ENCODE measurements around the gene PRKAR2A.

DNA sequence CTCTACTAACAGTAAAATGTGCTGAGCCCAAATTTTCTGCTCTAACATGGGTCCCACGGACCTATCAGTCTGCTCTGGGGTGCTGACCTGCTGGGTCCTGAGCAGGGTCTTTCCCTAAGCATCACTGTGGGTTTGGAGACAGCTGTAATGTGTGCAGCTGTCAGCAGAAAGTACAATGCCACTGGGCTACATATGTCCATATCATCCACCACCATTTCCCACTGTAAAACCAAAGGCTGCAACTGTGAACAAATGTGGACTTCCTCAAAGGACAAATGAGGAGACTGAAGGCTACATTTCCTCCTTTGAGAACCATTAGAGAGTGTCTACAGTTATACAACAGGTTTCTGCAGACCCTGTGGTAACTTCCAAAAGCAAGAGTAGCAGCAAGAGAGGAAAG, 96.8 kb downstream of the PRKAR2A start:
- TF ChIP-seq, protein P1, sequence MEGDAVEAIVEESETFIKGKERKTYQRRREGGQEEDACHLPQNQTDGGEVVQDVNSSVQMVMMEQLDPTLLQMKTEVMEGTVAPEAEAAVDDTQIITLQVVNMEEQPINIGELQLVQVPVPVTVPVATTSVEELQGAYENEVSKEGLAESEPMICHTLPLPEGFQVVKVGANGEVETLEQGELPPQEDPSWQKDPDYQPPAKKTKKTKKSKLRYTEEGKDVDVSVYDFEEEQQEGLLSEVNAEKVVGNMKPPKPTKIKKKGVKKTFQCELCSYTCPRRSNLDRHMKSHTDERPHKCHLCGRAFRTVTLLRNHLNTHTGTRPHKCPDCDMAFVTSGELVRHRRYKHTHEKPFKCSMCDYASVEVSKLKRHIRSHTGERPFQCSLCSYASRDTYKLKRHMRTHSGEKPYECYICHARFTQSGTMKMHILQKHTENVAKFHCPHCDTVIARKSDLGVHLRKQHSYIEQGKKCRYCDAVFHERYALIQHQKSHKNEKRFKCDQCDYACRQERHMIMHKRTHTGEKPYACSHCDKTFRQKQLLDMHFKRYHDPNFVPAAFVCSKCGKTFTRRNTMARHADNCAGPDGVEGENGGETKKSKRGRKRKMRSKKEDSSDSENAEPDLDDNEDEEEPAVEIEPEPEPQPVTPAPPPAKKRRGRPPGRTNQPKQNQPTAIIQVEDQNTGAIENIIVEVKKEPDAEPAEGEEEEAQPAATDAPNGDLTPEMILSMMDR (tag by site-specific recombination; IDR thresholded peaks at IDR 0.05) = no peak
- TF ChIP-seq ZNF324 (tag by site-specific recombination; IDR thresholded peaks at IDR 0.05) (no peak), ZSCAN23 (tag by site-specific recombination; IDR thresholded peaks at IDR 0.05) (no peak), YY1 (tag by site-specific recombination; IDR thresholded peaks at IDR 0.05) (no peak), BCL11B (tag by site-specific recombination; IDR thresholded peaks at IDR 0.05; ENCODE audit: low read depth) (no peak), TCF7L2 (IDR thresholded peaks at IDR 0.05; ENCODE audit: borderline replicate concordance, low read depth, low read length) (no peak), ZNF157 (tag by site-specific recombination; IDR thresholded peaks at IDR 0.05) (no peak), ZEB2 (tag by site-specific recombination; IDR thresholded peaks at IDR 0.05) (no peak), ZNF311 (tag by site-specific recombination; IDR thresholded peaks at IDR 0.05; ENCODE audit: borderline replicate concordance) (no peak), ZNF792 (tag by site-specific recombination; IDR thresholded peaks at IDR 0.05) (no peak)
- TF ChIP-seq, protein P2, sequence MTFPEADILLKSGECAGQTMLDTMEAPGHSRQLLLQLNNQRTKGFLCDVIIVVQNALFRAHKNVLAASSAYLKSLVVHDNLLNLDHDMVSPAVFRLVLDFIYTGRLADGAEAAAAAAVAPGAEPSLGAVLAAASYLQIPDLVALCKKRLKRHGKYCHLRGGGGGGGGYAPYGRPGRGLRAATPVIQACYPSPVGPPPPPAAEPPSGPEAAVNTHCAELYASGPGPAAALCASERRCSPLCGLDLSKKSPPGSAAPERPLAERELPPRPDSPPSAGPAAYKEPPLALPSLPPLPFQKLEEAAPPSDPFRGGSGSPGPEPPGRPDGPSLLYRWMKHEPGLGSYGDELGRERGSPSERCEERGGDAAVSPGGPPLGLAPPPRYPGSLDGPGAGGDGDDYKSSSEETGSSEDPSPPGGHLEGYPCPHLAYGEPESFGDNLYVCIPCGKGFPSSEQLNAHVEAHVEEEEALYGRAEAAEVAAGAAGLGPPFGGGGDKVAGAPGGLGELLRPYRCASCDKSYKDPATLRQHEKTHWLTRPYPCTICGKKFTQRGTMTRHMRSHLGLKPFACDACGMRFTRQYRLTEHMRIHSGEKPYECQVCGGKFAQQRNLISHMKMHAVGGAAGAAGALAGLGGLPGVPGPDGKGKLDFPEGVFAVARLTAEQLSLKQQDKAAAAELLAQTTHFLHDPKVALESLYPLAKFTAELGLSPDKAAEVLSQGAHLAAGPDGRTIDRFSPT (tag by site-specific recombination; IDR thresholded peaks at IDR 0.05) = no peak
- TF ChIP-seq, protein P3, sequence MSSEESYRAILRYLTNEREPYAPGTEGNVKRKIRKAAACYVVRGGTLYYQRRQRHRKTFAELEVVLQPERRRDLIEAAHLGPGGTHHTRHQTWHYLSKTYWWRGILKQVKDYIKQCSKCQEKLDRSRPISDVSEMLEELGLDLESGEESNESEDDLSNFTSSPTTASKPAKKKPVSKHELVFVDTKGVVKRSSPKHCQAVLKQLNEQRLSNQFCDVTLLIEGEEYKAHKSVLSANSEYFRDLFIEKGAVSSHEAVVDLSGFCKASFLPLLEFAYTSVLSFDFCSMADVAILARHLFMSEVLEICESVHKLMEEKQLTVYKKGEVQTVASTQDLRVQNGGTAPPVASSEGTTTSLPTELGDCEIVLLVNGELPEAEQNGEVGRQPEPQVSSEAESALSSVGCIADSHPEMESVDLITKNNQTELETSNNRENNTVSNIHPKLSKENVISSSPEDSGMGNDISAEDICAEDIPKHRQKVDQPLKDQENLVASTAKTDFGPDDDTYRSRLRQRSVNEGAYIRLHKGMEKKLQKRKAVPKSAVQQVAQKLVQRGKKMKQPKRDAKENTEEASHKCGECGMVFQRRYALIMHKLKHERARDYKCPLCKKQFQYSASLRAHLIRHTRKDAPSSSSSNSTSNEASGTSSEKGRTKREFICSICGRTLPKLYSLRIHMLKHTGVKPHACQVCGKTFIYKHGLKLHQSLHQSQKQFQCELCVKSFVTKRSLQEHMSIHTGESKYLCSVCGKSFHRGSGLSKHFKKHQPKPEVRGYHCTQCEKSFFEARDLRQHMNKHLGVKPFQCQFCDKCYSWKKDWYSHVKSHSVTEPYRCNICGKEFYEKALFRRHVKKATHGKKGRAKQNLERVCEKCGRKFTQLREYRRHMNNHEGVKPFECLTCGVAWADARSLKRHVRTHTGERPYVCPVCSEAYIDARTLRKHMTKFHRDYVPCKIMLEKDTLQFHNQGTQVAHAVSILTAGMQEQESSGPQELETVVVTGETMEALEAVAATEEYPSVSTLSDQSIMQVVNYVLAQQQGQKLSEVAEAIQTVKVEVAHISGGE (tag by site-specific recombination; conservative IDR thresholded peaks at IDR 0.05; ENCODE audit: low read depth) = no peak
- TF ChIP-seq, protein P4, sequence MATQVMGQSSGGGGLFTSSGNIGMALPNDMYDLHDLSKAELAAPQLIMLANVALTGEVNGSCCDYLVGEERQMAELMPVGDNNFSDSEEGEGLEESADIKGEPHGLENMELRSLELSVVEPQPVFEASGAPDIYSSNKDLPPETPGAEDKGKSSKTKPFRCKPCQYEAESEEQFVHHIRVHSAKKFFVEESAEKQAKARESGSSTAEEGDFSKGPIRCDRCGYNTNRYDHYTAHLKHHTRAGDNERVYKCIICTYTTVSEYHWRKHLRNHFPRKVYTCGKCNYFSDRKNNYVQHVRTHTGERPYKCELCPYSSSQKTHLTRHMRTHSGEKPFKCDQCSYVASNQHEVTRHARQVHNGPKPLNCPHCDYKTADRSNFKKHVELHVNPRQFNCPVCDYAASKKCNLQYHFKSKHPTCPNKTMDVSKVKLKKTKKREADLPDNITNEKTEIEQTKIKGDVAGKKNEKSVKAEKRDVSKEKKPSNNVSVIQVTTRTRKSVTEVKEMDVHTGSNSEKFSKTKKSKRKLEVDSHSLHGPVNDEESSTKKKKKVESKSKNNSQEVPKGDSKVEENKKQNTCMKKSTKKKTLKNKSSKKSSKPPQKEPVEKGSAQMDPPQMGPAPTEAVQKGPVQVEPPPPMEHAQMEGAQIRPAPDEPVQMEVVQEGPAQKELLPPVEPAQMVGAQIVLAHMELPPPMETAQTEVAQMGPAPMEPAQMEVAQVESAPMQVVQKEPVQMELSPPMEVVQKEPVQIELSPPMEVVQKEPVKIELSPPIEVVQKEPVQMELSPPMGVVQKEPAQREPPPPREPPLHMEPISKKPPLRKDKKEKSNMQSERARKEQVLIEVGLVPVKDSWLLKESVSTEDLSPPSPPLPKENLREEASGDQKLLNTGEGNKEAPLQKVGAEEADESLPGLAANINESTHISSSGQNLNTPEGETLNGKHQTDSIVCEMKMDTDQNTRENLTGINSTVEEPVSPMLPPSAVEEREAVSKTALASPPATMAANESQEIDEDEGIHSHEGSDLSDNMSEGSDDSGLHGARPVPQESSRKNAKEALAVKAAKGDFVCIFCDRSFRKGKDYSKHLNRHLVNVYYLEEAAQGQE (tag by site-specific recombination; IDR thresholded peaks at IDR 0.05) = no peak
- TF ChIP-seq, protein P5, sequence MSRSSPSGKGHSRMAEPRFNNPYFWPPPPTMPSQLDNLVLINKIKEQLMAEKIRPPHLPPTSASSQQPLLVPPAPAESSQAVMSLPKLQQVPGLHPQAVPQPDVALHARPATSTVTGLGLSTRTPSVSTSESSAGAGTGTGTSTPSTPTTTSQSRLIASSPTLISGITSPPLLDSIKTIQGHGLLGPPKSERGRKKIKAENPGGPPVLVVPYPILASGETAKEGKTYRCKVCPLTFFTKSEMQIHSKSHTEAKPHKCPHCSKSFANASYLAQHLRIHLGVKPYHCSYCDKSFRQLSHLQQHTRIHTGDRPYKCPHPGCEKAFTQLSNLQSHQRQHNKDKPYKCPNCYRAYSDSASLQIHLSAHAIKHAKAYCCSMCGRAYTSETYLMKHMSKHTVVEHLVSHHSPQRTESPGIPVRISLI (tag by site-specific recombination; IDR thresholded peaks at IDR 0.05) = no peak

All from HEK293 (cell line).